SHP77 (cell line): Measurements from ENCODE around the gene PTPRO.
A peak's percentile ranks its signal among the peaks of the same experiment; 100 is the strongest.
"Not testable (repeated sequence)": the region's sequence is repeated elsewhere in the genome, so short reads cannot be mapped to it uniquely, and the experiment has no call there.

Experiments used
- DNase-seq, 2 experiments: peaks; one replicate each; lab custom pipeline; 2025; lab: John Stamatoyannopoulos, UW

The PTPRO gene

GRCh38 chr12:15602051-15602672 lies 279.9 kb downstream of the PTPRO start:
- DNase-seq, result no peak

DNA sequence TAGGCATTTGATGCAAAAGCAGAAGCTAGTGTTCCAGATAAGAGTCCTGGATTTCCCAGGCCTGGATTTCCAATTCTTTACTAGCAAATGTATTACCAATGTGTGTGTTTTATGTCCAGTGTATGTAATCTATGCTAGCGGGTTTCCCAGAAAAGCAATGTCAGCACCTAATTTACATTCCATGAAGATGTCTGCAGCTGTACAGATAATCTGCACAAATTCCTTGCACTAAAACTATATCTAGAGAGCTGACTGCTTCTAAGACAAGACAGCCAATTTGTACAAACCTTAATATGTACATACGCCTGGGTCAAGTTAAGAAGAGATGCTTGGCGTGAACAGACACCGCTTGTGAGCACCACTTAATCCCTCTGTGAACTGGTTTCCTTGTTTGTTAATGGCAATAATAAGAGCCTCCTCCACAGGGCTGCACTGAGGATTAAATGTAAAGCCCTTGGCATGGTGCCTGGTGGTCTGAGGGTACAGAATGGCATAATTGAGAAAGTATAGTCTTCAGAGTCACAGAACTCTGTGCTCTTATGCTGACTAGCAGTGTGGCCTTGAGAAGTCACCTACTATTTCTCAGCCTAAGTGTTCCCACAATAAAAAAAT lies 281.3 kb downstream of the PTPRO start:
- no peak for DNase-seq

DNA sequence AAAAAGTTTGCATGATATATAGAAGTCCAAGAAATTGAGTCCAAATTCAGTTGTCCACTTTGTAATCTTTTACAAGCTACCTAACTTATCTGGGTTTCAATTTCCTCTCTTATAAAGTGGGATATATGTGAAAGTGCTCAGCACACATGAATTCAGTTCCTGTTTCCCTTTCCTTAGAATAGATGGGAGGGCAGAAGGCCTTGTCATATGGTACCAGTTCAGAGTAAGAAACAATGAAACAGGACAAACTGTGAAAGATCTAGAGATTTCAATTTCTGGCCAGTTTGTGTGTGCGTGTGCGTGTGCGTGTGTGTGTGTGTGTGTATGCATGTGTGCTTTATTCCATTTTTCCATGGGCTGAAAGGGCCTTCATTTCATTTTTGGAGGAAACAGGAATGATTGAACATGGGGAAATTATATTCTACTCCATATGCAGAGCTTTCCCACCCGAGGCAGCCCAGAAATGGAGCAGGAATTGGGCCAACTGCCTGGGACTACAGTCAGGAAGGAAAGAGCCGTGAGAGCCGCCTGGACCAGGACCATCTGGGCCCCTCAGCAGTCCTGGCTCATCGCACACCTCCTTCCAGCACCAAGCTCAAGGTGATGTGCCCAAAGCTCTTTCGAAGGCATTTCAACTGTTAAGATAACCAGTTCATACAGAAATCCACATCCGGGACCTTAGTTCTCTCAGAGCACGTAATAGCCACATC lies 283.7 kb downstream of the PTPRO start:
- no peak for DNase-seq

DNA sequence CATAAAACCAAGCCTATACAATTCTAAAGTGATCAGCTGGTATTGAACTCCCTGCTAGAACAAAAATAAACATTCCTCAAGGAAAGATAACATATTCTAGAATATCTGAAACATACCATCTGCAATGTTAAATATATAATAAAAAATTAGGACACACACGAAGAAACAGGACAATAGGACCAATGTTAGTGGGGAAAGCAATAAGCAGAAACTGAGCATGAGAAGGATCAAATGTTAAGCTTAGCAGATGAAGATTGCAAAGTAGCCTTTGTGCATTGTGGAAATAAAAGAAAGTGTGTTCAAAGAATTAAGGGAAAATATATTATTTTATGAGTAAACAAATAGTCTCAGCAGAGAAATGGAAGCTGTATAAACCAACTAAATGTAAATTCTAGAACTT lies 286.1 kb downstream of the PTPRO start:
- DNase-seq, result no peak

GRCh38 chr12:15608941-15609340 lies 286.6 kb downstream of the PTPRO start:
- no peak for DNase-seq

GRCh38 chr12:15613981-15614380 lies 291.7 kb downstream of the PTPRO start:
- no peak for DNase-seq

DNA sequence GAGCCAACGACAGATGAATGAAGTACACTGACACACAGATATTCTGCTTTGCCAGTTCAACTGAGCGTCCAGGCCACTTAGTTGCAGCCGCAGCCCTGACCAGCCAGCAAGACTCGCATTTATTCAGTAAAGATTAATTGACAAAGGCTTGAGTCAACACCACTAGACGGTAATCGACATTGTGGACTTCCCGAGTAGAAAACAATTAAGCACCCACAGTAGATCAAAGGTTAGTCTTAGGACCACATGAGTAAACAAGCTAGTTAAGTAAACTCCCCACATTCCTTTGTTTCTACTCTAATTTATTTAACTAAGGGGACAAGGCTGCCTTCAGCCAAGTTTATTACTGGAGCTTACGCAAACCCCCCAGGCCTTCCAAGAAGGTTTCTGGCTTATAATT lies 294.2 kb downstream of the PTPRO start:
- DNase-seq, result not testable (repeated sequence)

GRCh38 chr12:15620741-15621539 lies 298.6 kb downstream of the PTPRO start:
- DNase-seq, result no peak

- no peak for DNase-seq
Observed at GRCh38 chr12:15625075-15625474, 302.8 kb downstream of the PTPRO start.

DNA sequence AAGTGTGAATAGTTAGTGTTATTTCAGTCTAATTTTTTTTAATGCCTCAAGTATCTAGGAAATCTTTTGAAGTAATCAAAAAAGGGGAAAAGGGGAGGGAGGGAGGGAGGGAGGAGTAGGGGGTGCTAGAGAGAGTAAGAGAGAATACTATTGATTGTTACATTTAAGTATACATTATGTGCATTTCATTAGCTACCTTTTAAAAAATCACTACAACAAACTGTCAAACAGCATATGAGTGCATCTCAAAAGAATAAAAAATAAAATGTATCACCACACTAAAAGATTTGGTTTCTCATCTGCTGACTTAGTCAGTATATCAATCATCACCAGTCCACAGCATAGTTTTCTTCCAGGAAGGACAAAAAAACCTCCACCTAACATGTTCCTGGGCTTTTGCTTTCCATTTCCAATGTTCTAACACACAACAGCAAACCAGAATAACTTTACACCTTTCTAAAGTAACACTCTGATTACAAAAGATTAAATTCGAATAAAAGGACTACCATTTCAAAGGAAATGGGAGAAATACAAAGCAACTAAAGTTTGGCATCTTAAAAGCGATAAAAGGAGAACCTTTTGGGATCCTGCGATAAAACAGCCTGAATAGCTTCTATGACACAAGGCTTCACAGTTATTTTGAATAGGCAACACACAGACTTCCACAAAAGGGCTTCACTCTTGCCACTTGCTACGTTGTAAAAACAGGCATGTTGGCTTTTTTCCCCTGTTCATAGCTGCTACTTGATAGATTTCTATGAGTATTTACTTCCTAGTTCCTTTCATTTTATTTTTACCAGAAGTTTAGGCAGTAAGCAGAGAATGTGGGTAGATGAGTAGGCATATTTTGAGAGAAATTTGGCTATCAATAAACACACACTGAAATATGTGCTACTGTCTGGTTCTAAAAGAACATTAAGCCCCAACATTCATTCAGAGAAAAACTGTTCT lies 306.0 kb downstream of the PTPRO start:
- no peak for DNase-seq

GRCh38 chr12:15629108-15629507 lies 306.8 kb downstream of the PTPRO start:
- no peak for DNase-seq

GRCh38 chr12:15629761-15630160 lies 307.5 kb downstream of the PTPRO start:
- DNase-seq, result no peak

GRCh38 chr12:15631007-15631715 lies 308.9 kb downstream of the PTPRO start:
- DNase-seq, result peak in 1 of 2 experiments; percentile 0

DNA sequence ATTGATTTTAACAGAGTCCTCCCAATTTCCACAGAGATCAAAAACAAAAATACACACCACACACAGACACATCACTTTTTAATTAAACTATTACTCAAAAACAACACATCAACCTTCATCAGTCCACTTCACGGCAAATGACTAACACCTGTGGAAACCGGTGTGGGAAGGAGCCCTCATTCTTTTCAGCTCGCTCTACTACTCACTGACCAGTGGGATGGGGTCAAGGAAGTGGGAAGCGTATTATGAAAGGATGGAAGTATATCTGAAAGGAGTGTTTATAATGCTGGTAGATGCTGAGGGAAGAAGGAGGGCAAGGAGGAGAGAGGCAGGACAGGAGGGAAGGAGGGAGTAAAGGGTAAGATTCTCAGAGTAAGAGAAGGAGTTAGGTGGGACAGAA lies 310.4 kb downstream of the PTPRO start:
- DNase-seq, result no peak

- DNase-seq, result no peak
Observed at GRCh38 chr12:15633201-15633600, 310.9 kb downstream of the PTPRO start.

GRCh38 chr12:15634010-15634683 lies 311.8 kb downstream of the PTPRO start:
- no peak for DNase-seq

- no peak for DNase-seq
Observed at GRCh38 chr12:15636060-15636890, 314.0 kb downstream of the PTPRO start.

- no peak for DNase-seq
Observed at GRCh38 chr12:15638231-15638630, 315.9 kb downstream of the PTPRO start.

DNA sequence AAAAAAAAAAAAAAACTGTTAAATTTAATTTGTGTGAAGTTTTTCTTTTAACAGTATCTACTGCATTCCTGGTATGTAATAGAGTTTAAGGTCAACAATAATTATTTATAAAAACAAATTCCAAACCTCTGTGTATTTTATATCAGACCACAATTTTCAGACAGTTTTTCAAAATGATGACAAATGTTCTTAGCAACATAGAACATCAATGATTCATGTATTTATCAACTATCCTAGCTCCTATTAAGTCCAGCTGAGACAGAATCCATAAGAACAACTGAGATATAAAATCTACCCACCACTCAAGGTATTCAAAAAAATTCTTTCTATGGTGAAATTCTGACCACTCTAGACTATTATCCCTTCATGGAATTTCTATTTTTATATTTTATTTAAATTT lies 322.4 kb downstream of the PTPRO start:
- no peak for DNase-seq
